HepG2 (cell line): ENCODE measurements around the gene ETF1. TPM values are rescaled to one million over a fixed set of nuclear protein-coding genes. Genes with fewer than 3 reads are reported as not detected.

Experiments
- CREM ChIP-seq, 2 experiments: sonication (generic) in 1 of 2; formaldehyde crosslinking in 1 of 2; IDR thresholded peaks; 2 replicates each; pipeline versions ENCODE4 v1.4.0 to v1.6.1; 2016 to 2020; ENCODE audit warnings: antibody characterized with exemption in 1 of 2, mild to moderate bottlenecking in 1 of 2, missing genetic modification reagents in 1 of 2
- GZF1 ChIP-seq: sonication (generic); formaldehyde crosslinking; IDR thresholded peaks from 2 replicates; pipeline ENCODE4 v1.5.1; 2020; ENCODE audit warnings: mild to moderate bottlenecking, missing genetic modification reagents
- IRF2 ChIP-seq: IDR thresholded peaks from 2 replicates; pipeline ENCODE4 v1.6.1; 2018; ENCODE audit warnings: missing genetic modification reagents, missing compliant biosample characterization
- KDM1A ChIP-seq: IDR thresholded peaks from 2 replicates; pipeline ENCODE4 v1.6.1; 2016; ENCODE audit warnings: missing compliant biosample characterization
- MAZ ChIP-seq, 2 experiments: sonication (generic) in 1 of 2; formaldehyde crosslinking in 1 of 2; IDR thresholded peaks; 2 replicates each; pipeline versions ENCODE4 v1.5.0 to v1.6.1; 2012 to 2020; ENCODE audit warnings: low read depth in 2 of 2, mild to moderate bottlenecking in 2 of 2, borderline replicate concordance in 1 of 2, improper control_type of control experiment in 1 of 2, low read length in 1 of 2, missing genetic modification reagents in 1 of 2, moderate library complexity in 1 of 2
- NCOR1 ChIP-seq: fragments of 200-600 bp; sonication (generic); IDR thresholded peaks from 2 replicates; pipeline ENCODE4 v1.7.0; 2017; ENCODE audit warnings: antibody characterized with exemption, low read length, borderline replicate concordance
- NR2F6 ChIP-seq, 2 experiments: IDR thresholded peaks; 2 replicates each; pipeline ENCODE4 v1.6.1; 2016; ENCODE audit warnings: antibody characterized with exemption in 1 of 2, mild to moderate bottlenecking in 1 of 2
- RARG ChIP-seq: sonication (generic); formaldehyde crosslinking; IDR thresholded peaks from 2 replicates; pipeline ENCODE4 v1.4.0; 2020; ENCODE audit warnings: low read depth, mild to moderate bottlenecking, missing genetic modification reagents
- TAF1 ChIP-seq: sonication (generic); formaldehyde crosslinking; IDR thresholded peaks from 2 replicates; pipeline ENCODE4 v1.4.0; 2020; ENCODE audit warnings: missing genetic modification reagents
- TAF15 ChIP-seq: fragments of 200-400 bp; formaldehyde crosslinking; IDR thresholded peaks from one replicate; pipeline ENCODE4 v1.6.1; 2018; ENCODE audit warnings: mild to moderate bottlenecking, low read depth, low read length; ENCODE audit not compliant: poor library complexity, severe bottlenecking
- ZC3H13 ChIP-seq: sonication (generic); formaldehyde crosslinking; IDR thresholded peaks from 2 replicates; pipeline ENCODE4 v1.8.1; 2023; ENCODE audit warnings: mild to moderate bottlenecking, missing genetic modification reagents, moderate library complexity
- ZFAT ChIP-seq: sonication (generic); formaldehyde crosslinking; conservative IDR thresholded peaks from 2 replicates; pipeline ENCODE4 v1.8.1; 2023; ENCODE audit warnings: missing genetic modification reagents, inconsistent platforms
- ZFX ChIP-seq: sonication (generic); formaldehyde crosslinking; IDR thresholded peaks from 2 replicates; pipeline ENCODE4 v1.4.0; 2020; ENCODE audit warnings: mild to moderate bottlenecking, low read depth, missing genetic modification reagents, moderate library complexity
- ZKSCAN1 ChIP-seq: fragments of 150-350 bp; IDR thresholded peaks from 2 replicates; pipeline ENCODE4 v1.6.1; 2014; ENCODE audit warnings: low read length
- ZNF33B ChIP-seq: sonication (generic); formaldehyde crosslinking; IDR thresholded peaks from 2 replicates; pipeline ENCODE4 v1.5.1; 2020; ENCODE audit warnings: mild to moderate bottlenecking, missing genetic modification reagents
- ZNF468 ChIP-seq: sonication (generic); formaldehyde crosslinking; IDR thresholded peaks from 2 replicates; pipeline ENCODE4 v1.8.0; 2022; ENCODE audit warnings: mild to moderate bottlenecking, moderate library complexity, missing genetic modification reagents
- ZNF543 ChIP-seq: sonication (generic); formaldehyde crosslinking; IDR thresholded peaks from 2 replicates; pipeline ENCODE4 v1.4.0; 2020; ENCODE audit warnings: mild to moderate bottlenecking, missing genetic modification reagents
- ZNF563 ChIP-seq: sonication (generic); formaldehyde crosslinking; IDR thresholded peaks from 2 replicates; pipeline ENCODE4 v1.8.0; 2022; ENCODE audit warnings: mild to moderate bottlenecking, moderate library complexity, missing genetic modification reagents
- ZNF629 ChIP-seq: sonication (generic); formaldehyde crosslinking; conservative IDR thresholded peaks from 2 replicates; pipeline ENCODE4 v1.5.0; 2020; ENCODE audit warnings: missing genetic modification reagents
- ZNF709 ChIP-seq: sonication (generic); formaldehyde crosslinking; IDR thresholded peaks from 2 replicates; pipeline ENCODE4 v1.5.0; 2020; ENCODE audit warnings: mild to moderate bottlenecking, missing genetic modification reagents
- ZNF788 ChIP-seq: sonication (generic); formaldehyde crosslinking; IDR thresholded peaks from 2 replicates; pipeline ENCODE4 v1.5.0; 2020; ENCODE audit warnings: mild to moderate bottlenecking, missing genetic modification reagents, borderline replicate concordance
- polyA plus RNA-seq, 8 experiments: library from polyadenylated mRNA; depleted of rRNA in 3 of 8; stranded (reverse) in 7 of 8; unstranded in 1 of 8; fragments of >200 nt; fragmentation: Illumina TruSeq in 4 of 8; extraction: Trizol in 4 of 8; gene quantifications; 2 replicates each; pipeline versions ENCODE4 v1.2.1 to v1.2.3, GENCODE V29; 2011 to 2016; ENCODE audit warnings: low read depth in 4 of 8, missing spikeins in 1 of 8, mixed read lengths in 1 of 8; ENCODE audit not compliant: insufficient read depth in 1 of 8
- total RNA-seq, 5 experiments: library from RNA; depleted of rRNA; stranded (reverse); fragments of >200 nt; fragmentation: Illumina TruSeq; extraction: Trizol; gene quantifications; 2 replicates each; pipeline ENCODE4 v1.2.3, GENCODE V29; 2016; ENCODE audit warnings: low read depth in 1 of 5
- TF ChIP-seq, protein P1 (sequence below): sonication (generic); formaldehyde crosslinking; conservative IDR thresholded peaks from 2 replicates; pipeline ENCODE4 v1.8.0; 2022; ENCODE audit warnings: mild to moderate bottlenecking, moderate library complexity, missing genetic modification reagents
- TF ChIP-seq, protein P2 (sequence below): sonication (generic); formaldehyde crosslinking; IDR thresholded peaks from 2 replicates; pipeline ENCODE4 v1.4.0; 2020; ENCODE audit warnings: mild to moderate bottlenecking, missing genetic modification reagents
- TF ChIP-seq, protein P3 (sequence below): sonication (generic); formaldehyde crosslinking; IDR thresholded peaks from 2 replicates; pipeline ENCODE4 v1.9.0; 2021; ENCODE audit warnings: missing genetic modification reagents, borderline replicate concordance

The ETF1 gene
- total and polyA plus RNA-seq, 2 of the 13 experiments (the other 11 are each of a cell fraction or from before 2014, with no cell fraction given), result 52.1 to 184 TPM

DNA sequence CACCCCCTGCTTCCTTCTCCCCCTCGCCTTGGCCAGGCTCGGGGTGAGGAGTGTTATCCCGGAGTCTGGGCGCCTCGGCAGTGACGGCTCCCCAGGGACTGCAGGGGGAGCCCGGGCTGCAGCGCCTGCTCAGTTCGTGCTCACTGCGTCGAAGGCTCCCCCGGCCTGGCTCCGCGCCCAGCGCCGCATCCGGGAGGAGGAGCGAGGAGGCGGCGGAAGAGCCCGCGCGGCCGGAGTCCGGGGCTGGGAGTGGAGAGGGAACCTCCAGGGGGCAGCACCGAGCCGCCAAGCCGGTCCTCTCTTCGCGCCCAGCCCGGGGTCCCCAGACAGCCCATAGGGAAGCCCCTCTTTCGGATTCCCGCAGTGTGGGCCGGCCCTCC, 79.0 kb downstream of the ETF1 start (continued):
- TF ChIP-seq, protein P1, sequence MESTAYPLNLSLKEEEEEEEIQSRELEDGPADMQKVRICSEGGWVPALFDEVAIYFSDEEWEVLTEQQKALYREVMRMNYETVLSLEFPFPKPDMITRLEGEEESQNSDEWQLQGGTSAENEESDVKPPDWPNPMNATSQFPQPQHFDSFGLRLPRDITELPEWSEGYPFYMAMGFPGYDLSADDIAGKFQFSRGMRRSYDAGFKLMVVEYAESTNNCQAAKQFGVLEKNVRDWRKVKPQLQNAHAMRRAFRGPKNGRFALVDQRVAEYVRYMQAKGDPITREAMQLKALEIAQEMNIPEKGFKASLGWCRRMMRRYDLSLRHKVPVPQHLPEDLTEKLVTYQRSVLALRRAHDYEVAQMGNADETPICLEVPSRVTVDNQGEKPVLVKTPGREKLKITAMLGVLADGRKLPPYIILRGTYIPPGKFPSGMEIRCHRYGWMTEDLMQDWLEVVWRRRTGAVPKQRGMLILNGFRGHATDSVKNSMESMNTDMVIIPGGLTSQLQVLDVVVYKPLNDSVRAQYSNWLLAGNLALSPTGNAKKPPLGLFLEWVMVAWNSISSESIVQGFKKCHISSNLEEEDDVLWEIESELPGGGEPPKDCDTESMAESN (CRISPR knock-in tag), result peak; percentile 72; the same call in 1 of the 2 replicates
- TF ChIP-seq ZNF563 (CRISPR knock-in tag) (no peak; the same call in 1 of the 2 replicates), TAF15 (no peak), NCOR1 (no peak), ZFX (CRISPR knock-in tag) (peak; percentile 43; the same call in 1 of the 2 replicates), IRF2 (CRISPR knock-in tag) (peak; percentile 68; the same call in 1 of the 2 replicates), KDM1A (CRISPR knock-in tag) (no peak), ZNF468 (CRISPR knock-in tag) (0 out of 2 replicates have a peak, but pooled peaks have one; percentile 29), CREM (IDR thresholded peaks at IDR 0.05) (peak; percentile 50), CREM (CRISPR knock-in tag; IDR thresholded peaks at IDR 0.05) (no peak), ZNF543 (CRISPR knock-in tag) (0 out of 2 replicates have a peak, but pooled peaks have one; percentile 60), NR2F6 (IDR thresholded peaks at IDR 0.05) (no peak), NR2F6 (CRISPR knock-in tag; IDR thresholded peaks at IDR 0.05) (no peak), TAF1 (peak; percentile 56), ZKSCAN1 (no peak), ZC3H13 (no peak; the same call in 1 of the 2 replicates), MAZ (IDR thresholded peaks at IDR 0.05; ENCODE audit: borderline replicate concordance, low read depth, low read length) (no peak), MAZ (CRISPR knock-in tag; IDR thresholded peaks at IDR 0.05; ENCODE audit: low read depth) (peak; percentile 54; the same call in 1 of the 2 replicates), ZFAT (CRISPR knock-in tag) (no peak), ZNF788 (CRISPR knock-in tag) (0 out of 2 replicates have a peak, but pooled peaks have one; percentile 68), RARG (CRISPR knock-in tag) (no peak), ZNF629 (no peak), ZNF709 (peak; percentile 87), ZNF33B (CRISPR knock-in tag) (peak; percentile 84; the same call in 1 of the 2 replicates), GZF1 (CRISPR knock-in tag) (peak; percentile 45; the same call in 1 of the 2 replicates)
- TF ChIP-seq, protein P2, sequence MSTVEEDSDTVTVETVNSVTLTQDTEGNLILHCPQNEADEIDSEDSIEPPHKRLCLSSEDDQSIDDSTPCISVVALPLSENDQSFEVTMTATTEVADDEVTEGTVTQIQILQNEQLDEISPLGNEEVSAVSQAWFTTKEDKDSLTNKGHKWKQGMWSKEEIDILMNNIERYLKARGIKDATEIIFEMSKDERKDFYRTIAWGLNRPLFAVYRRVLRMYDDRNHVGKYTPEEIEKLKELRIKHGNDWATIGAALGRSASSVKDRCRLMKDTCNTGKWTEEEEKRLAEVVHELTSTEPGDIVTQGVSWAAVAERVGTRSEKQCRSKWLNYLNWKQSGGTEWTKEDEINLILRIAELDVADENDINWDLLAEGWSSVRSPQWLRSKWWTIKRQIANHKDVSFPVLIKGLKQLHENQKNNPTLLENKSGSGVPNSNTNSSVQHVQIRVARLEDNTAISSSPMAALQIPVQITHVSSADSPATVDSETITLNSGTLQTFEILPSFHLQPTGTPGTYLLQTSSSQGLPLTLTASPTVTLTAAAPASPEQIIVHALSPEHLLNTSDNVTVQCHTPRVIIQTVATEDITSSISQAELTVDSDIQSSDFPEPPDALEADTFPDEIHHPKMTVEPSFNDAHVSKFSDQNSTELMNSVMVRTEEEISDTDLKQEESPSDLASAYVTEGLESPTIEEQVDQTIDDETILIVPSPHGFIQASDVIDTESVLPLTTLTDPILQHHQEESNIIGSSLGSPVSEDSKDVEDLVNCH, result no peak
- TF ChIP-seq, protein P3, sequence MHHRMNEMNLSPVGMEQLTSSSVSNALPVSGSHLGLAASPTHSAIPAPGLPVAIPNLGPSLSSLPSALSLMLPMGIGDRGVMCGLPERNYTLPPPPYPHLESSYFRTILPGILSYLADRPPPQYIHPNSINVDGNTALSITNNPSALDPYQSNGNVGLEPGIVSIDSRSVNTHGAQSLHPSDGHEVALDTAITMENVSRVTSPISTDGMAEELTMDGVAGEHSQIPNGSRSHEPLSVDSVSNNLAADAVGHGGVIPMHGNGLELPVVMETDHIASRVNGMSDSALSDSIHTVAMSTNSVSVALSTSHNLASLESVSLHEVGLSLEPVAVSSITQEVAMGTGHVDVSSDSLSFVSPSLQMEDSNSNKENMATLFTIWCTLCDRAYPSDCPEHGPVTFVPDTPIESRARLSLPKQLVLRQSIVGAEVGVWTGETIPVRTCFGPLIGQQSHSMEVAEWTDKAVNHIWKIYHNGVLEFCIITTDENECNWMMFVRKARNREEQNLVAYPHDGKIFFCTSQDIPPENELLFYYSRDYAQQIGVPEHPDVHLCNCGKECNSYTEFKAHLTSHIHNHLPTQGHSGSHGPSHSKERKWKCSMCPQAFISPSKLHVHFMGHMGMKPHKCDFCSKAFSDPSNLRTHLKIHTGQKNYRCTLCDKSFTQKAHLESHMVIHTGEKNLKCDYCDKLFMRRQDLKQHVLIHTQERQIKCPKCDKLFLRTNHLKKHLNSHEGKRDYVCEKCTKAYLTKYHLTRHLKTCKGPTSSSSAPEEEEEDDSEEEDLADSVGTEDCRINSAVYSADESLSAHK, result no peak
